Ovary (tissue), 9 donors: ENCODE data around the gene KIF4A. TPM values are rescaled to one million over a fixed set of nuclear protein-coding genes. Genes with fewer than 3 reads are reported as not detected.

Experiments
- DNase-seq, 5 donors: peaks; one replicate each; pipeline ENCODE4 v3.0.0-alpha.2; 2019 to 2020
- H3K27ac ChIP-seq, 2 donors: fragments of 200-600 bp; one replicate each; pipeline versions ENCODE4 v1.5.1 to v1.8.0; 2019 to 2022
- H3K27me3 ChIP-seq: fragments of 200-600 bp; one replicate; pipeline ENCODE4 v1.8.0; 2022
- H3K36me3 ChIP-seq: fragments of 200-600 bp; sonication (generic); one replicate; pipeline ENCODE4 v1.5.1; 2019
- H3K4me1 ChIP-seq: one replicate; pipeline ENCODE4 v1.8.1; 2013; ENCODE audit warnings: mild to moderate bottlenecking, moderate library complexity; ENCODE audit not compliant: insufficient read depth
- H3K4me3 ChIP-seq: fragments of 200-600 bp; sonication (generic); one replicate; pipeline ENCODE4 v1.5.1; 2017
- H3K9me3 ChIP-seq, 2 donors: fragments of 200-600 bp in 1 of 2; sonication (generic) in 1 of 2; one replicate each; pipeline versions ENCODE4 v1.5.1 to v1.8.1; 2013 to 2019; ENCODE audit warnings: mild to moderate bottlenecking in 1 of 2, moderate library complexity in 1 of 2
- EP300 ChIP-seq: sonication (generic); formaldehyde crosslinking; IDR thresholded peaks from one replicate; pipeline ENCODE4 v1.6.1; 2017; ENCODE audit warnings: antibody characterized with exemption
- POLR2A ChIP-seq: fragments of 450-650 bp; IDR thresholded peaks from one replicate; pipeline ENCODE4 v1.6.1; 2017; ENCODE audit warnings: antibody characterized with exemption, mild to moderate bottlenecking, moderate library complexity
- WGBS, 3 donors: extraction: QIAGEN DNeasy Blood & Tissue Kit in 1 of 3; methylation state at CpG; one replicate each; pipeline versions ENCODE4 v1.1.5 to v1.1.7; 2013 to 2017; 5-methylcytosine and 5-hydroxymethylcytosine counted together
- intact Hi-C, 4 donors: fragments of 100-400 bp; cut with DNase I; formaldehyde crosslinking; loops; one replicate each; pipeline versions ENCODE4 v1.11.0 to v1.15.1; 2022 to 2023
- polyA plus RNA-seq, 2 donors: library from polyadenylated mRNA; stranded (reverse); fragments of 200-250 nt in 1 of 2; fragments of 350-450 nt in 1 of 2; fragmentation: Illumina TruSeq in 1 of 2; extraction: RNeasy Lipid Tissue Mini Kit (QIAGEN cat#74804) in 1 of 2; gene quantifications; one replicate each; pipeline ENCODE4 v1.2.3, GENCODE V29; 2013 to 2014
- total RNA-seq, 7 donors: library from RNA; depleted of rRNA in 2 of 7; stranded (reverse); fragments of >200 nt in 2 of 7; fragmentation: NEBNext Ultra II Directional in 3 of 7; extraction: Animal tissue kit (Norgen Biotek cat#: 25700) in 3 of 7; gene quantifications; one replicate each; pipeline versions ENCODE4 v1.1.0 to v1.2.4, GENCODE V29; 2016 to 2023
- TF ChIP-seq, protein P1 (sequence below), 3 donors: fragments of 450-650 bp in 2 of 3; fragments of 200-600 bp in 1 of 3; IDR thresholded peaks; one replicate each; pipeline versions ENCODE4 v1.5.1 to v1.8.0; 2016 to 2022; ENCODE audit warnings: antibody characterized with exemption in 3 of 3, mild to moderate bottlenecking in 1 of 3
- donor health status: DM: no; HTN: no; CAD: no; lungs with moderate emphysema.
- donor health status: DM: no; HTN: no; CAD: no.
- donor health status: Bipolar disorder and iron deficiency.
- donor health status: DM: yes; HTN: yes; CAD: no.
- donor health status: DM: no; HTN: no; CAD: no.
- donor health status: DM: yes; HTN: yes; CAD: no.

The KIF4A gene
- total and polyA plus RNA-seq, 9 donors, result 0.10 to 0.90 (median 0.23) TPM

DNA sequence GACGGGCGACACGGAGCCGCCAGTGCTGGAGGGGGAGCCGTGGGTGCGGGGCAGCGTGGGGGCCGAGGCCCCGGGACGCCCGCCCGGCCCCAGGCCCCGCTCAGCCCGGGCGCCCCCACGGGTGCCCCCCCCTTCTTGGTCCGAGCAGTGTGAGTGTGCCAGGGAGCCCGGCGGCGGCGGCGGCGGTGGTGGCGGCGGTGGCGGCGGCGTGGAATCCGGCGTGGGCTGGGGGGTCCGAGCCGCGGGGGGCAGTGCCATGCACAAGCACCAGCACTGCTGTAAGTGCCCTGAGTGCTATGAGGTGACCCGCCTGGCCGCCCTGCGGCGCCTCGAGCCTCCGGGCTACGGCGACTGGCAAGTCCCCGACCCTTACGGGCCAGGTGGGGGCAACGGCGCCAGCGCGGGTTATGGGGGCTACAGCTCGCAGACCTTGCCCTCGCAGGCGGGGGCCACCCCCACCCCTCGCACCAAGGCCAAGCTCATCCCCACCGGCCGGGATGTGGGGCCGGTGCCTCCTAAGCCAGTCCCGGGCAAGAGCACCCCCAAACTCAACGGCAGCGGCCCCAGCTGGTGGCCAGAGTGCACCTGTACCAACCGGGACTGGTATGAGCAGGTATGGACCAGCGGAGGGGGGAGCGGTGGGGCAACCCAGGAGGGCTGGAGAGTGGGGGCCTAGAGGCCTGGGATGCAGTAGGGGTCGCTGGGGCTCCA lies 155.2 kb downstream of the KIF4A start:
- DNase-seq, result no peak
- Histone ChIP-seq H3K4me1 (no peaks in the 10 kb centered on the region), H3K27ac (no peak overlapping the region), H3K36me3 (no peaks in the 10 kb centered on the region), H3K27me3 (no peaks in the 10 kb centered on the region), H3K4me3 (no peak overlapping the region), H3K9me3 (no peaks in the 10 kb centered on the region)
- TF ChIP-seq, protein P1, sequence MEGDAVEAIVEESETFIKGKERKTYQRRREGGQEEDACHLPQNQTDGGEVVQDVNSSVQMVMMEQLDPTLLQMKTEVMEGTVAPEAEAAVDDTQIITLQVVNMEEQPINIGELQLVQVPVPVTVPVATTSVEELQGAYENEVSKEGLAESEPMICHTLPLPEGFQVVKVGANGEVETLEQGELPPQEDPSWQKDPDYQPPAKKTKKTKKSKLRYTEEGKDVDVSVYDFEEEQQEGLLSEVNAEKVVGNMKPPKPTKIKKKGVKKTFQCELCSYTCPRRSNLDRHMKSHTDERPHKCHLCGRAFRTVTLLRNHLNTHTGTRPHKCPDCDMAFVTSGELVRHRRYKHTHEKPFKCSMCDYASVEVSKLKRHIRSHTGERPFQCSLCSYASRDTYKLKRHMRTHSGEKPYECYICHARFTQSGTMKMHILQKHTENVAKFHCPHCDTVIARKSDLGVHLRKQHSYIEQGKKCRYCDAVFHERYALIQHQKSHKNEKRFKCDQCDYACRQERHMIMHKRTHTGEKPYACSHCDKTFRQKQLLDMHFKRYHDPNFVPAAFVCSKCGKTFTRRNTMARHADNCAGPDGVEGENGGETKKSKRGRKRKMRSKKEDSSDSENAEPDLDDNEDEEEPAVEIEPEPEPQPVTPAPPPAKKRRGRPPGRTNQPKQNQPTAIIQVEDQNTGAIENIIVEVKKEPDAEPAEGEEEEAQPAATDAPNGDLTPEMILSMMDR (IDR thresholded peaks at IDR 0.05), result no peak
- TF ChIP-seq POLR2A (no peak), EP300 (no peak)
- intact Hi-C loops, result loop anchor here in 1 of 4 donors (5.0 kb wide), 1 partner anchor 37 kb away; no protein-coding TSS in a partner anchor
- 38 to 51% (median 44%) methylated on average over 26 to 61 of the region's 61 CpGs for WGBS, 3 donors

DNA sequence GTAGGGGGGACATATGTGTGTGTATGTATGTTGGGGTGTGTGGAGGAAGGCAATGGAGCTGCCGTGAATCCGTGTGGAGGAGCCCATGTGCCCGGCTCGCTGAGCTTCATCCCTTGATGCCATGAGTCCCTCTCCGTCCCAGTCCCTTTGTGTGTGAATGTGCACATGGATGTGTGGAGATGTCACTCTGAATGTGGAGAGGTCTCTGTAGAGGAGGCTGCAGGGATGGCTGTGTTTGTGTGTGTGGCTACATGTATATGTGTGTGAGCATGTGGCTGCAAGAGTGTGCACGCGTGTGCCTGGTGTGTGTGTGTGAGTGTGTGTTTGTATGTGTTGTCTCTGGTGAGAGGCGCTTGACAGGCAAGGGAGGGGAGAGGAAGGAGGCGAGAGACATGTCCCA lies 156.0 kb downstream of the KIF4A start:
- intact Hi-C loops, result loop anchor here in 1 of 4 donors (5.0 kb wide), 1 partner anchor 36 kb away; no protein-coding TSS in a partner anchor

DNA sequence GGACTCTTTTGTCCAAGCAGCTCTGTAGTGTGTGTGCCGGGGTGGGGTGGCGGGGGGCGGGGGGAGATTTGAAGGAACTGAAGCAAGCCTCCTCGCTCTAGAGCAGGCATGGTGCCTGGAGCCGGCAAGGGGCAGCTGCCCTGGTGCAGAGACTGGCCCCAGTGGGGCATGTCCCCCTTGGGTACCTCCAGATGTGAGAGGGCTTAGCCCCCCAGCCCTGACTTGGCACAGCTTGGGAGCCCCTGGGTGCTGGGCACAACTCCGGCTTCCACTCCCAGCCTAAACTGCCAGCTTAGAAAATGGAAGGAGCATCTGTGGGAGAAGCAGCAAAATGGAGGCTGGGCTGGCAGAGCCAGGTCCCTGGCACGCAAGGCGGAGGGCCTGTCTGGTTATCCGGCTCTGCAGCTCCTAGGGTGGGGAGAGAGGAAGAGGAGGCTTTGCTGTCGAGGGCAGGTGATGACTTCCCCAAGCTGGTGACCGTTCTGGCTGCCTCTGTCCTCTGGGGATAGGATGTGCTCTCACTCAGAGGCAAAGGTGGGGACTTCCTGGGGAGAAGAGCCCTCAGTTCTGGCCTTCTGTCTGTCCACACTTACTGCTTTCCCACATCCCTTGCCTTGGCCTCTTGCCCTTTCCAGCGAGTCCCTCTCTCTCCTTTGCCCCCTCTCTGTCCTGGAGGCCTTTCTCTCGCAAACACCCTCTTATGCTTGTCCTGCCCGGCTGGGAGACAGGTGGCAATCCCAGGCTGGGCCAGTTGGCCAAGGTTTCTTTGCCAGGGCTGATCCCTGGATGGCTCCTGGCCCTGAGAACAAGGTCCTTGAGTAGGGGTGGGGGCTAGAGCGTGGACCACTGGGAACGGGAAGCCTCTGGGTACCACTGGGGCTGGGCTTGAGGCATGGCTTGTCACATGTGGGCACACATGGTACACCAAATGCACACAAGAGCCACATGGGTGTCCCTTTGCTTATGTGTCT lies 156.8 kb downstream of the KIF4A start:
- H3K4me1 ChIP-seq, result no peaks in the 10 kb centered on the region
- H3K27ac ChIP-seq, result no peak overlapping the region
- no peak for DNase-seq
- no peaks in the 10 kb centered on the region for H3K27me3 ChIP-seq
- TF ChIP-seq, protein P1 (IDR thresholded peaks at IDR 0.05), result no peak
- TF ChIP-seq POLR2A, result no peak
- no peak for TF ChIP-seq EP300
- intact Hi-C loops, result loop anchor here in 1 of 4 donors (5.0 kb wide), 1 partner anchor 36 kb away; no protein-coding TSS in a partner anchor
- no peak overlapping the region for H3K4me3 ChIP-seq
- 69 to 73% (median 73%) methylated on average over 16 of the region's 16 CpGs for WGBS, 3 donors
- H3K36me3 ChIP-seq, result no peaks in the 10 kb centered on the region
- no peaks in the 10 kb centered on the region for H3K9me3 ChIP-seq

More for the DNA sequence above, 156.0 kb downstream of the KIF4A start:
- H3K27me3 ChIP-seq, result no peaks in the 10 kb centered on the region
- H3K4me3 ChIP-seq, result no peak overlapping the region
- no peaks in the 10 kb centered on the region for H3K36me3 ChIP-seq
- H3K4me1 ChIP-seq, result no peaks in the 10 kb centered on the region
- DNase-seq, result no peak
- H3K27ac ChIP-seq, result no peak overlapping the region
- TF ChIP-seq EP300, result no peak
- TF ChIP-seq, protein P1 (IDR thresholded peaks at IDR 0.05), result no peak
- no peak for TF ChIP-seq POLR2A
- no peaks in the 10 kb centered on the region for H3K9me3 ChIP-seq
- 62 to 64% (median 62%) methylated on average over 9 of the region's 9 CpGs for WGBS, 3 donors

DNA sequence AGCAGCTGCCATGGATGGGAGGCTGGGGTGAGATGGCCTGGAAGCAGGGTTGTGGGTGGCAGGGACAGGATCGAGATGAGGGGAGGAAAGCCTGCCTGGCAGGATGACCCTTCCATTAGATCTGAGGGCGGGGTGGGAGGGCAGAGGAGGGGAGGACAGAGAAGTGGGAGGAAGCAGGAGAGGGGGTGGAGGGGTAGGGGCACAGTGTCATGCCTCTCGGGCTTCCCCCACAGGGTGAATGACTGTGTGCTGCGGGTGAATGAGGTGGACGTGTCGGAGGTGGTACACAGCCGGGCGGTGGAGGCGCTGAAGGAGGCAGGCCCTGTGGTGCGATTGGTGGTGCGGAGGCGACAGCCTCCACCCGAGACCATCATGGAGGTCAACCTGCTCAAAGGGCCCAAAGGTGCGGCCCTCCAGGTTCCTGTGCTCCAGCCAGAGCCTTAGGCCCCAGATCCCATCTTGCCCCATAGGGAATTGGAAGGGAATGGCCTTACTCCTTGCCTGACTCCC lies 159.6 kb downstream of the KIF4A start:
- Histone ChIP-seq H3K36me3 (no peaks in the 10 kb centered on the region), H3K4me1 (no peaks in the 10 kb centered on the region), H3K27me3 (no peaks in the 10 kb centered on the region), H3K4me3 (no peak overlapping the region), H3K27ac (no peak overlapping the region), H3K9me3 (no peaks in the 10 kb centered on the region)
- TF ChIP-seq EP300 (no peak), POLR2A (no peak)
- DNase-seq, result no peak
- WGBS, 3 donors, result 87 to 93% (median 89%) methylated on average over 14 of the region's 14 CpGs
- intact Hi-C loops, result loop anchor here in 1 of 4 donors (5.0 kb wide), 1 partner anchor 33 kb away; no protein-coding TSS in a partner anchor
